ENCODE measurements around the gene HMGCL. TPM values are rescaled to one million over a fixed set of nuclear protein-coding genes. Genes with fewer than 3 reads are reported as not detected.
A peak's percentile ranks its signal among the peaks of the same experiment; 100 is the strongest.

The HMGCL gene
- total and polyA plus RNA-seq, 2 of the 13 experiments (the other 11 are each of a cell fraction or from before 2014, with no cell fraction given) = 21.3 to 41.4 TPM

DNA sequence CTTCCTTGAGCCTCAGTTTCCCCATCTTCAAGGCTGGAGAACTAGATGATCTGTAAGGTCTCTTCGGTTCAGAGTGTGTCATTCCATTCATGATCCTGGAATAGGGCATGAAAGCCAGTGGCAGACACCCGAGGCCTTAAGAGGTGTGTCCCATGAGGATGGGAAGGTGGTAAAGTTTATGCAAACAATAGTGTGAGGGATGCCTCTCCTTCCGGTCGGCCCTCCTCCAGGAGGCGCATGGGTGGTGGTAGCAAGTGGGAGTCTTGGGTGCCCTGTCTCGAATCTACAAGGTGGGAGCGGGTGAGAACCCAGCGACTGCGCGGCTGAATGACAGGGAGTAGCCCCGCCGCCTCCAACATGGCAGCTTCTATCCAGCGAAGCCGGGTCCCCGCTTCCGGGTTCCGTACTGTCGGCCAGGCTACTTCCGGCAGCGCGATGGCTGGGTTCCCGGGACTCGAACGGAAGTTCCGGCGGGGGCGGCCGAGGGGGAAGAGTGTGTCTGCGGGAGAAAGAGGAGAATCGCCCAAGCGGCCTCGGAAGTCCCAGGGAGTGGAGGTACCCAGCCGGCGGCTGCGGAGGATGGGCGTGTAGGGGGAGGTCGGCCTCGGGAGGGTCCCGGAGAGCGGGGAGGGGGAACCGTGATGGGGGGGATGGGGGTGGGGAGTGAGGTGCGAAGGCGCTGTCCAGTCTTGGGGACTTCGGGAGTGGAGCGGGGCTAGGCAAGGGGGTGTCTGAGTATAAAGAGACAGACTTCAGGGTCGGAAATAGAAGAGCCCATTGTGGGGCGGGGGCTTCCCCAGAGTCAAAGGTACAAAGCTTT lies 34.3 kb downstream of the HMGCL start, which contains the start of gene LYPLA2 (continued):
- TF ChIP-seq ZHX1 (CRISPR knock-in tag; IDR thresholded peaks at IDR 0.05; ENCODE audit: low read depth) (no peak), HDAC2 (CRISPR knock-in tag; IDR thresholded peaks at IDR 0.05) (peak; percentile 53), RXRB (CRISPR knock-in tag; IDR thresholded peaks at IDR 0.05; ENCODE audit: borderline replicate concordance) (peak; percentile 26; the same call in 1 of the 2 replicates), SAFB2 (CRISPR knock-in tag; IDR thresholded peaks at IDR 0.05; ENCODE audit: borderline replicate concordance, low read depth) (no peak), TIGD3 (CRISPR knock-in tag; IDR thresholded peaks at IDR 0.05; ENCODE audit: borderline replicate concordance) (no peak), NRL (CRISPR knock-in tag; IDR thresholded peaks at IDR 0.05; ENCODE audit: borderline replicate concordance) (no peak), ZC3H4 (CRISPR knock-in tag; IDR thresholded peaks at IDR 0.05; ENCODE audit: borderline replicate concordance) (no peak), AFF4 (CRISPR knock-in tag; IDR thresholded peaks at IDR 0.05) (no peak), FOXJ3 (CRISPR knock-in tag; IDR thresholded peaks at IDR 0.05; ENCODE audit: borderline replicate concordance) (no peak), ZNF678 (CRISPR knock-in tag; IDR thresholded peaks at IDR 0.05) (no peak), ZFP36L2 (CRISPR knock-in tag; IDR thresholded peaks at IDR 0.05) (no peak), KLF13 (CRISPR knock-in tag; IDR thresholded peaks at IDR 0.05) (no peak)
- TF ChIP-seq, protein P1, sequence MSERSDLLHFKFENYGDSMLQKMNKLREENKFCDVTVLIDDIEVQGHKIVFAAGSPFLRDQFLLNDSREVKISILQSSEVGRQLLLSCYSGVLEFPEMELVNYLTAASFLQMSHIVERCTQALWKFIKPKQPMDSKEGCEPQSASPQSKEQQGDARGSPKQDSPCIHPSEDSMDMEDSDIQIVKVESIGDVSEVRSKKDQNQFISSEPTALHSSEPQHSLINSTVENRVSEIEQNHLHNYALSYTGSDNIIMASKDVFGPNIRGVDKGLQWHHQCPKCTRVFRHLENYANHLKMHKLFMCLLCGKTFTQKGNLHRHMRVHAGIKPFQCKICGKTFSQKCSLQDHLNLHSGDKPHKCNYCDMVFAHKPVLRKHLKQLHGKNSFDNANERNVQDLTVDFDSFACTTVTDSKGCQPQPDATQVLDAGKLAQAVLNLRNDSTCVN (CRISPR knock-in tag; IDR thresholded peaks at IDR 0.05; ENCODE audit: borderline replicate concordance) = no peak
